Measurements from ENCODE around the gene SLC4A8.

The SLC4A8 gene

GRCh38 chr12:51520576-51521325 lies 96.1 kb downstream of the SLC4A8 start:
- no peaks in the 10 kb centered on the region for H3K27me3 ChIP-seq (ENCODE audit: control insufficient read depth in 1 of 2, insufficient read depth in 2 of 2, low read length in 2 of 2)
- no peak overlapping the region for H3K9ac ChIP-seq (ENCODE audit: low read length)
- no peak overlapping the region for H3K4me3 ChIP-seq (ENCODE audit: low read depth in 1 of 2, low read length in 2 of 2)
- H3K27ac ChIP-seq (ENCODE audit: low read depth, low read length), result no peak overlapping the region
- no peaks in the 10 kb centered on the region for H3K4me1 ChIP-seq (ENCODE audit: insufficient read depth, low read length)
- H3K9me3 ChIP-seq (ENCODE audit: low read length), result no peaks in the 10 kb centered on the region
- H3K36me3 ChIP-seq (ENCODE audit: insufficient read depth, low read length), result no peaks in the 10 kb centered on the region

GRCh38 chr12:51521554-51522276 lies 97.1 kb downstream of the SLC4A8 start:
- Histone ChIP-seq H3K27ac (ENCODE audit: low read depth, low read length) (no peak overlapping the region), H3K36me3 (ENCODE audit: insufficient read depth, low read length) (no peaks in the 10 kb centered on the region), H3K4me3 (ENCODE audit: low read depth in 1 of 2, low read length in 2 of 2) (no peak overlapping the region), H3K9me3 (ENCODE audit: low read length) (no peaks in the 10 kb centered on the region), H3K27me3 (ENCODE audit: control insufficient read depth in 1 of 2, insufficient read depth in 2 of 2, low read length in 2 of 2) (no peaks in the 10 kb centered on the region), H3K4me1 (ENCODE audit: insufficient read depth, low read length) (no peaks in the 10 kb centered on the region), H3K9ac (ENCODE audit: low read length) (no peak overlapping the region)

- Histone ChIP-seq H3K27ac (ENCODE audit: low read depth, low read length) (no peak overlapping the region), H3K9me3 (ENCODE audit: low read length) (no peaks in the 10 kb centered on the region), H3K9ac (ENCODE audit: low read length) (no peak overlapping the region), H3K4me3 (ENCODE audit: low read depth in 1 of 2, low read length in 2 of 2) (no peak overlapping the region), H3K36me3 (ENCODE audit: insufficient read depth, low read length) (no peaks in the 10 kb centered on the region), H3K4me1 (ENCODE audit: insufficient read depth, low read length) (no peaks in the 10 kb centered on the region), H3K27me3 (ENCODE audit: control insufficient read depth in 1 of 2, insufficient read depth in 2 of 2, low read length in 2 of 2) (no peaks in the 10 kb centered on the region)
Measured at GRCh38 chr12:51522696-51523095, 98.1 kb downstream of the SLC4A8 start.

GRCh38 chr12:51524386-51524901 lies 99.8 kb downstream of the SLC4A8 start:
- Histone ChIP-seq H3K36me3 (ENCODE audit: insufficient read depth, low read length) (no peaks in the 10 kb centered on the region), H3K27ac (ENCODE audit: low read depth, low read length) (no peak overlapping the region), H3K4me1 (ENCODE audit: insufficient read depth, low read length) (no peaks in the 10 kb centered on the region), H3K27me3 (ENCODE audit: control insufficient read depth in 1 of 2, insufficient read depth in 2 of 2, low read length in 2 of 2) (no peaks in the 10 kb centered on the region), H3K4me3 (ENCODE audit: low read depth in 1 of 2, low read length in 2 of 2) (no peak overlapping the region), H3K9me3 (ENCODE audit: low read length) (no peaks in the 10 kb centered on the region), H3K9ac (ENCODE audit: low read length) (no peak overlapping the region)

- Histone ChIP-seq H3K9ac (ENCODE audit: low read length) (no peak overlapping the region), H3K36me3 (ENCODE audit: insufficient read depth, low read length) (no peaks in the 10 kb centered on the region), H3K9me3 (ENCODE audit: low read length) (no peaks in the 10 kb centered on the region), H3K27me3 (ENCODE audit: control insufficient read depth in 1 of 2, insufficient read depth in 2 of 2, low read length in 2 of 2) (peaks cover 0 to 4% of the 10 kb centered on the region in 2 donors), H3K4me3 (ENCODE audit: low read depth in 1 of 2, low read length in 2 of 2) (no peak overlapping the region), H3K4me1 (ENCODE audit: insufficient read depth, low read length) (no peaks in the 10 kb centered on the region), H3K27ac (ENCODE audit: low read depth, low read length) (no peak overlapping the region)
Measured at GRCh38 chr12:51525518-51525917, 100.9 kb downstream of the SLC4A8 start.

GRCh38 chr12:51527966-51528365 lies 103.3 kb downstream of the SLC4A8 start:
- Histone ChIP-seq H3K27ac (ENCODE audit: low read depth, low read length) (no peak overlapping the region), H3K27me3 (ENCODE audit: control insufficient read depth in 1 of 2, insufficient read depth in 2 of 2, low read length in 2 of 2) (peaks cover 4 to 10% of the 10 kb centered on the region in 2 donors), H3K4me3 (ENCODE audit: low read depth in 1 of 2, low read length in 2 of 2) (no peak overlapping the region), H3K9ac (ENCODE audit: low read length) (no peak overlapping the region), H3K9me3 (ENCODE audit: low read length) (no peaks in the 10 kb centered on the region), H3K36me3 (ENCODE audit: insufficient read depth, low read length) (no peaks in the 10 kb centered on the region), H3K4me1 (ENCODE audit: insufficient read depth, low read length) (no peaks in the 10 kb centered on the region)

- no peaks in the 10 kb centered on the region for H3K36me3 ChIP-seq (ENCODE audit: insufficient read depth, low read length)
- H3K9me3 ChIP-seq (ENCODE audit: low read length), result no peaks in the 10 kb centered on the region
- H3K27ac ChIP-seq (ENCODE audit: low read depth, low read length), result no peak overlapping the region
- peaks cover 4 to 10% of the 10 kb centered on the region in 2 donors for H3K27me3 ChIP-seq (ENCODE audit: control insufficient read depth in 1 of 2, insufficient read depth in 2 of 2, low read length in 2 of 2)
- no peaks in the 10 kb centered on the region for H3K4me1 ChIP-seq (ENCODE audit: insufficient read depth, low read length)
- no peak overlapping the region for H3K9ac ChIP-seq (ENCODE audit: low read length)
- H3K4me3 ChIP-seq (ENCODE audit: low read depth in 1 of 2, low read length in 2 of 2), result no peak overlapping the region
Measured at GRCh38 chr12:51528852-51529650, 104.4 kb downstream of the SLC4A8 start.

GRCh38 chr12:51529651-51529970 lies 105.0 kb downstream of the SLC4A8 start:
- Histone ChIP-seq H3K27ac (ENCODE audit: low read depth, low read length) (no peak overlapping the region), H3K9me3 (ENCODE audit: low read length) (no peaks in the 10 kb centered on the region), H3K27me3 (ENCODE audit: control insufficient read depth in 1 of 2, insufficient read depth in 2 of 2, low read length in 2 of 2) (peaks cover 4 to 10% of the 10 kb centered on the region in 2 donors), H3K36me3 (ENCODE audit: insufficient read depth, low read length) (no peaks in the 10 kb centered on the region), H3K9ac (ENCODE audit: low read length) (no peak overlapping the region), H3K4me1 (ENCODE audit: insufficient read depth, low read length) (no peaks in the 10 kb centered on the region), H3K4me3 (ENCODE audit: low read depth in 1 of 2, low read length in 2 of 2) (no peak overlapping the region)

- Histone ChIP-seq H3K9ac (ENCODE audit: low read length) (no peak overlapping the region), H3K9me3 (ENCODE audit: low read length) (no peaks in the 10 kb centered on the region), H3K4me1 (ENCODE audit: insufficient read depth, low read length) (no peaks in the 10 kb centered on the region), H3K27me3 (ENCODE audit: control insufficient read depth in 1 of 2, insufficient read depth in 2 of 2, low read length in 2 of 2) (peaks cover 4 to 10% of the 10 kb centered on the region in 2 donors), H3K4me3 (ENCODE audit: low read depth in 1 of 2, low read length in 2 of 2) (no peak overlapping the region), H3K36me3 (ENCODE audit: insufficient read depth, low read length) (no peaks in the 10 kb centered on the region), H3K27ac (ENCODE audit: low read depth, low read length) (no peak overlapping the region)
Measured at GRCh38 chr12:51530208-51530607, 105.6 kb downstream of the SLC4A8 start.

- peaks cover 4 to 10% of the 10 kb centered on the region in 2 donors for H3K27me3 ChIP-seq (ENCODE audit: control insufficient read depth in 1 of 2, insufficient read depth in 2 of 2, low read length in 2 of 2)
- H3K4me3 ChIP-seq (ENCODE audit: low read depth in 1 of 2, low read length in 2 of 2), result no peak overlapping the region
- H3K27ac ChIP-seq (ENCODE audit: low read depth, low read length), result no peak overlapping the region
Measured at GRCh38 chr12:51531284-51531977, 106.8 kb downstream of the SLC4A8 start.

More at GRCh38 chr12:51531284-51531977, 106.8 kb downstream of the SLC4A8 start:
- no peaks in the 10 kb centered on the region for H3K4me1 ChIP-seq (ENCODE audit: insufficient read depth, low read length)
- no peaks in the 10 kb centered on the region for H3K36me3 ChIP-seq (ENCODE audit: insufficient read depth, low read length)
- no peak overlapping the region for H3K9ac ChIP-seq (ENCODE audit: low read length)
- H3K9me3 ChIP-seq (ENCODE audit: low read length), result no peaks in the 10 kb centered on the region

Data from muscle layer of colon (tissue), 2 donors.